ENCODE data around the gene NEDD4. TPM values are rescaled to one million over a fixed set of nuclear protein-coding genes. Genes with fewer than 3 reads are reported as not detected.
"Not testable (repeated sequence)": the region's sequence is repeated elsewhere in the genome, so short reads cannot be mapped to it uniquely, and the experiment has no call there.

NEDD4 gene
- total RNA-seq, 1 experiment from 2014 or later = 4.1 TPM

DNA sequence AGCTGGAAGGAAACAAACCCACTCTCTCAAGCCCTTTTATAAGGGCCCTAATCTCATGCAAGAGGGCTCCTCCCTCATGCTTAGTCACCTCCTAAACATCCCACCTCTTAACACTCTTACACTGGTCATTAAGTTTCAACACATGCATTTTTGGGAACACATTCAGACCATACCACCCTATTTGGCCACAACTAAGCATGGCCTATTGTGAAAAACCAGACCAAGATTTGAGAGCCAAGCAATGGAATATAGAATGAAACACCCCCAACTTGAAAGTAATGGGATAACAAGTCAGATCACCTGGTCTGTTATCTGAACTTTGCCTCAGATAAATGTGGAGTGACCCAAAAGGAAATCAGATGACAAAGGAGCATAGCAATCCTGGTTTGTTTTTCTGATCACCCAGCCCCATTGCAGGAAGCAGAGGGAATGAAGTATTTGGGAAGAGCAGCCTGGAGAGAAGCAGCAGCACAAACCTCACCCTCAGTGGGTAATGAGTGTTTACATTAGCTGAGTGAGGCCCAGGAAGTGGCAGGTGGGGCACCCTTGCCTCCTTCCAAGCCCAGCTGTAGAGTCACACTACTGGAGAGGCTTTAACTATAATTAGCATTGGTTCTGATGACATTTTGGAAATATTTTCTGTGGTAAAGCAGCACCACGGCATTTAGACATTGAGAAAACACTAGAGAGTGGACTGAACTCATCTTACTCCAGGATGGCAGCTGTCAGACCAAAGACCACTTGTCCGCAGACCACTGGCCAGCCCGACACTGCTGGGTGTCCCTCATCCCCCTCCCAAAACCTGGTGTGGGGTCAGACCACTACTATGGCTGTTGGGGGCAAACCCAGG, 201.6 kb downstream of the NEDD4 start:
- no peak overlapping the region for H3K4me3 ChIP-seq (ENCODE audit: insufficient read depth, low read depth, low read length)
- no peak for DNase-seq

GRCh38 chr15:55789066-55789660, 204.2 kb downstream of the NEDD4 start:
- peak; percentile 78 for DNase-seq
- no peak overlapping the region for H3K4me3 ChIP-seq (ENCODE audit: insufficient read depth, low read depth, low read length)
- H3K36me3 ChIP-seq (replicated peaks; ENCODE audit: control insufficient read depth, insufficient read depth, low read length) = no peaks in the 10 kb centered on the region
- no peaks in the 10 kb centered on the region for H3K27me3 ChIP-seq (ENCODE audit: control insufficient read depth, insufficient read depth, low read length)

More for the DNA sequence above, 201.6 kb downstream of the NEDD4 start:
- Histone ChIP-seq H3K36me3 (replicated peaks; ENCODE audit: control insufficient read depth, insufficient read depth, low read length) (no peaks in the 10 kb centered on the region), H3K27me3 (ENCODE audit: control insufficient read depth, insufficient read depth, low read length) (no peaks in the 10 kb centered on the region)

DNA sequence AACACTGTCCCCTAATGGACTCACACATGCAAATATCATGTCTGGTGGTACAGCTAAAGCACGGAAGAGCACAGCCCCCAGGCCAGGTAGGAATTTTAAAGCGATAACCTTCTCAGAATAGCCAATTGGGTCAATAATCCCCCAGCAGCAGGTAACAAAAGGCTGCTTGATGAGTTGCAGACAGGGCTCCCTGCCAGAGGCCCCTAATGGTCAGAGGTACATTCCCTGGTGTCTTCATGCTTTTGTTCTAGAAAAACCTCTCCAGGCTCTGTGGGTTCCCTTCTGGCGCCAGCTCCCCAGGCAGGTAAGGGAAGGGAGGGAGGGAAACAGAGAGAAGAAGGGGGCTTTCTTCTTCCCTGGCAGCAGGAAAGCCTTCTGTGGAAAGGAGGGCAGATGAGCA, 207.1 kb downstream of the NEDD4 start:
- DNase-seq = peak; percentile 50
- Histone ChIP-seq H3K36me3 (replicated peaks; ENCODE audit: control insufficient read depth, insufficient read depth, low read length) (no peaks in the 10 kb centered on the region), H3K27me3 (ENCODE audit: control insufficient read depth, insufficient read depth, low read length) (no peaks in the 10 kb centered on the region), H3K4me3 (ENCODE audit: insufficient read depth, low read depth, low read length) (no peak overlapping the region)

DNA sequence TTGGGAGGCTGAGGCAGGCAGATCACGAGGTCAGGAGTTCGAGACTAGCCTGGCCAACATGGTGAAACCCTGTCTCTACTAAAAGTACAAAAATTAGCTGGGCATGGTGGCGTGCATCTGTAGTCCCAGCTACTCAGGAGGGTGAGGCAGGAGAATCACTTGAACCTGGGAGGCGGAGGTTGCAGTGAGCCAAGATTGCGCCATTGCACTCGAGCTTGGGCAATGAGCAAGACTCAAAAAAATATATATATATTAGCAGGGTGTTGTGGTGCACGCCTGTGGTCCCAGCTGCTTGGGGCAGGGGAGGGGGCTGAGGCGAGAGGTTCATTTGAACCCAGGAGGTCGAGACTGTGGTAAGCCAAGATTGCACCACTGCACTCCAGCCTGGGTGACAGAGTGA, 207.8 kb downstream of the NEDD4 start:
- H3K4me3 ChIP-seq (ENCODE audit: insufficient read depth, low read depth, low read length); DNase-seq; H3K36me3 ChIP-seq (replicated peaks; ENCODE audit: control insufficient read depth, insufficient read depth, low read length); H3K27me3 ChIP-seq (ENCODE audit: control insufficient read depth, insufficient read depth, low read length): not testable (repeated sequence)

GRCh38 chr15:55784286-55784685, 209.1 kb downstream of the NEDD4 start:
- DNase-seq = no peak
- no peaks in the 10 kb centered on the region for H3K36me3 ChIP-seq (replicated peaks; ENCODE audit: control insufficient read depth, insufficient read depth, low read length)
- H3K27me3 ChIP-seq (ENCODE audit: control insufficient read depth, insufficient read depth, low read length) = no peaks in the 10 kb centered on the region
- H3K4me3 ChIP-seq (ENCODE audit: insufficient read depth, low read depth, low read length) = no peak overlapping the region

DNA sequence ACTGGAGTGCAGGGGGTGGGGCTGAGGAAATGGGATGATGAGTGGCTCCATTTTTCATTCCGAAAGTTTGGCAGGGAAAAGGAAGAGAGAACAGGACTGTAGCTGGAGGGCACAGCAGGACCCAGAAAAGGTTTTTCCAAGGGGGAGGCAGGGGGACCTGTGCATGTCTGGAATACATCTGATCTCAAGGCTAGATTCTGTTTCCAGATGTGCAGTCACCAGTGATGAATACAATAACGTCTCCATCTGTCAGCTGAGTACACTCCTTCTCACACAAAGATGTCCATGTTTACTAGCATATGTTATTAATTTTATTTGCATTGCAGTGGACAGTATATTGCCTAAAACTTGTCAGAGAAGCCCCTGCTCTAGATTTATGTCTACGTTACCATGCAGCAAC, 210.5 kb downstream of the NEDD4 start:
- H3K4me3 ChIP-seq (ENCODE audit: insufficient read depth, low read depth, low read length) = no peak overlapping the region
- no peak for DNase-seq
- H3K36me3 ChIP-seq (replicated peaks; ENCODE audit: control insufficient read depth, insufficient read depth, low read length) = no peaks in the 10 kb centered on the region
- no peaks in the 10 kb centered on the region for H3K27me3 ChIP-seq (ENCODE audit: control insufficient read depth, insufficient read depth, low read length)

DNA sequence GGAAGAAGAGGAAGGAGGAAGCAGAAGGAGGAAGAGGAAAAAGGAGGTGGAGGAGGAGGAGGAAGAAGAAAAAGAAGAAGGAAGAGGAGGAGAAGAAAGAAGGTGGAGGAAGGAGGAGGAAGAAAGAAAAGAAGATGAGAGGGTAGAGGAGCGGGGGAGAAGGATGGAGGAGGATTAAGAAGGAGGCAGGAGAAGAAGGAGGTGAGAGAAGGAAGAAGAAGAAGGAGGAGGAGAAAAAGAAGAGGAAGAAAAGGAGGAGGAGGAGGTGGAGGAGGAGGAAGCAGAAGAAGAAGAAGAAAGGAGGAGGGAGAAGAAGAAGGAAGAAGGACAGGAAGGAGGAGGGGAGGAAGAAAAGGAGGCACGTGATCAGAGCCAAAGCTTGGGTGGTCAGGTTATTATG, 213.1 kb downstream of the NEDD4 start:
- DNase-seq = no peak
- H3K36me3 ChIP-seq (replicated peaks; ENCODE audit: control insufficient read depth, insufficient read depth, low read length) = no peaks in the 10 kb centered on the region
- H3K4me3 ChIP-seq (ENCODE audit: insufficient read depth, low read depth, low read length) = no peak overlapping the region
- H3K27me3 ChIP-seq (ENCODE audit: control insufficient read depth, insufficient read depth, low read length) = no peaks in the 10 kb centered on the region; the same call in 1 of the 2 replicates

- Histone ChIP-seq H3K36me3 (replicated peaks; ENCODE audit: control insufficient read depth, insufficient read depth, low read length) (no peaks in the 10 kb centered on the region), H3K4me3 (ENCODE audit: insufficient read depth, low read depth, low read length) (no peak overlapping the region), H3K27me3 (ENCODE audit: control insufficient read depth, insufficient read depth, low read length) (no peaks in the 10 kb centered on the region; the same call in 1 of the 2 replicates)
- DNase-seq = no peak
Observed at GRCh38 chr15:55778932-55779331, 214.5 kb downstream of the NEDD4 start.

Data from H7 (cell line).